GM10847 (cell line): Measurements from ENCODE around the gene SLC5A6.

Experiments used
- POLR2A ChIP-seq: IDR thresholded peaks from 2 replicates; pipeline ENCODE4 v1.6.1; 2011; ENCODE audit not compliant: insufficient read length; ENCODE audit errors: extremely low read depth

Gene SLC5A6

GRCh38 chr2:27170581-27171337, 41.3 kb downstream of the SLC5A6 start:
- no peak for TF ChIP-seq POLR2A

- TF ChIP-seq POLR2A = no peak
These were observed 46.9 kb downstream of the SLC5A6 start for GRCh38 chr2:27164960-27165763.

- TF ChIP-seq POLR2A = no peak
These were observed 49.6 kb downstream of the SLC5A6 start for GRCh38 chr2:27162151-27163121.

- TF ChIP-seq POLR2A = no peak
These were observed 51.9 kb downstream of the SLC5A6 start for GRCh38 chr2:27160191-27160590.

- no peak for TF ChIP-seq POLR2A
These were observed 52.8 kb downstream of the SLC5A6 start for GRCh38 chr2:27159271-27159670.

- no peak for TF ChIP-seq POLR2A
These were observed 53.6 kb downstream of the SLC5A6 start for GRCh38 chr2:27158468-27158867.

GRCh38 chr2:27155069-27155520, 57.0 kb downstream of the SLC5A6 start:
- no peak for TF ChIP-seq POLR2A

- no peak for TF ChIP-seq POLR2A
These were observed 57.6 kb downstream of the SLC5A6 start for GRCh38 chr2:27154488-27154887.

GRCh38 chr2:27152796-27153464, 59.1 kb downstream of the SLC5A6 start:
- no peak for TF ChIP-seq POLR2A

GRCh38 chr2:27152102-27152795, 59.8 kb downstream of the SLC5A6 start:
- no peak for TF ChIP-seq POLR2A

- TF ChIP-seq POLR2A = no peak
These were observed 61.3 kb downstream of the SLC5A6 start for GRCh38 chr2:27150639-27151230.
